Measurements from ENCODE around the gene KIF3C.

Gene KIF3C

DNA sequence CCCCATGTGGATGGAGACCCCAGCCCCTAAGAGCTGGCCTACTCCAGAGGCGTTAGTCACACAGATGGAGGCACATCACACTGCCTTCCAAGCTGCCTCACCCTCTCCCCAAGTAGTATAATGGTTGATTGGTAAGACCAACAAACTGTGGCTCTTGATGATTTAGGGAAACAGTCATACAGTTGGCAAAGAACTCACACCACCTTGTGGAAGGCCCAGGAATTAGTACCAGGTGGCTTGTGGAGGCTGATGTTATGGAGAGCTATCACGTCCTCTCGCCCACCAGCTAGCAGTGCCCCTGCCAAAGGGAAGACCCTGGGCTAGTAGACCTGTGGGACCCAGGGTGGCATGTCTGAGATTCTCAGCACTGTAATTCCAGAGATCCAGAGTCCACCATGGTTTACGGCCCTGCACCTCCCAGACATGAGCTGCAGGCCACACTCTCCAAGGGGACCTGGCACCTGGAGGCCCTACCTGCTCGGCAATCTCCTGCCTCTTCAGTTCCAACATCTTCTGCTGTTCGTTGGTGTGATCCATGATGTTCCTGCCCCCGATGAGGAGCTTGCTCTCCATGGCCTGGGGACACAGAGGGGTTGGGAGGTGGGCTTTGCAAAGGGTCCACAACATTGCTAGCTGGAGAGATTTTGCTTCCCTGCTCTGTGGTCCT lies 26.3 kb downstream of the KIF3C start:
- TF ChIP-seq, protein P1, sequence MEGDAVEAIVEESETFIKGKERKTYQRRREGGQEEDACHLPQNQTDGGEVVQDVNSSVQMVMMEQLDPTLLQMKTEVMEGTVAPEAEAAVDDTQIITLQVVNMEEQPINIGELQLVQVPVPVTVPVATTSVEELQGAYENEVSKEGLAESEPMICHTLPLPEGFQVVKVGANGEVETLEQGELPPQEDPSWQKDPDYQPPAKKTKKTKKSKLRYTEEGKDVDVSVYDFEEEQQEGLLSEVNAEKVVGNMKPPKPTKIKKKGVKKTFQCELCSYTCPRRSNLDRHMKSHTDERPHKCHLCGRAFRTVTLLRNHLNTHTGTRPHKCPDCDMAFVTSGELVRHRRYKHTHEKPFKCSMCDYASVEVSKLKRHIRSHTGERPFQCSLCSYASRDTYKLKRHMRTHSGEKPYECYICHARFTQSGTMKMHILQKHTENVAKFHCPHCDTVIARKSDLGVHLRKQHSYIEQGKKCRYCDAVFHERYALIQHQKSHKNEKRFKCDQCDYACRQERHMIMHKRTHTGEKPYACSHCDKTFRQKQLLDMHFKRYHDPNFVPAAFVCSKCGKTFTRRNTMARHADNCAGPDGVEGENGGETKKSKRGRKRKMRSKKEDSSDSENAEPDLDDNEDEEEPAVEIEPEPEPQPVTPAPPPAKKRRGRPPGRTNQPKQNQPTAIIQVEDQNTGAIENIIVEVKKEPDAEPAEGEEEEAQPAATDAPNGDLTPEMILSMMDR (conservative IDR thresholded peaks at IDR 0.05): 0 out of 2 replicates have a peak, but pooled peaks have one; percentile 18
- H3K27ac ChIP-seq: no peak overlapping the region

DNA sequence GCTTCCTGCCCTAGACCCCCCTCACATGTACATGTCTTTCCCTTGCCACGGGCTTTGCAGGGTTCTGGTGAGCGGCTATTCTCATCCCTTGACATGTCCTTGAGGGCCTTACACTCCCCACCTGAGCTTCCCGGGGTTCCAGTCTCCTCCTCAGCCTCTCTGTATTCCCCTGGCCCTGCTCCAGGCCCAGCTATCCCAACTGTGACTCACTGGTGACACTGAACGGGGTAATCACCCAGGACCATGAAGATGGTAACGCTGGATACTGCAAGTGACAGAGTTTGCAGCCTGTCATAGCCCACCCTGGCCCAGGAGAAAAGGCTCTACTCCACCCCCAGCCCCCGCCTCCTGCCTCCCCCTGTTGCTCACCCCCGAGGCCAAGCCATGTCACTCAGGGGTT lies 27.3 kb downstream of the KIF3C start:
- TF ChIP-seq, protein P1 (conservative IDR thresholded peaks at IDR 0.05): no peak
- H3K27ac ChIP-seq: no peak overlapping the region

DNA sequence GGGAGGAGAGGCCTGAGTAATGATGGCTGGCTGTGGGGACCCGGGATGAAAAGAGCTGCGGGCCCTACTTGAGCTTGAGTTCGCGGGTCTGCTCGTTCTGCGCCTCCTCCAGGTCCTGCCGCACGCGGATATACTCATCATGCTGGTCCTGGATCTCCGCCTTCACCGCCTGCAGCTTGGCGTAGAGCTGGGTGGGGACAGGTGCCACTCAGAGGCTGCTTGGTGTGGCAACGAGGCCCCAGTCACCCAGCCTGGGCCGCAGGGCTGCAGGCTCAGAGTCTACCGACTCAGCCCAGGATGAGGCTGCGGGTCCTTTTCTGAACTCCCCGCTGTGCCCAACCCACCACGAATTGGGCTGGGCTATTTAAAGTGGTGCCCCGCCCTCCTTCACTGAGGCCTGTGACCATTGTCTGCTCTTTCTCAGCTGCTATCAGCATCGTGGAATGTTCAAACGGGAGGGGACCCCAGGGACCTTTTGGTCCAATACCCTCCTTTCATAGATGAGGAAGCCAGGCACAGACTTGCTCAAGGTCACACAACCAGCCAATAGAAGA lies 28.0 kb downstream of the KIF3C start:
- no peak overlapping the region for H3K27ac ChIP-seq
- TF ChIP-seq, protein P1 (conservative IDR thresholded peaks at IDR 0.05): no peak

DNA sequence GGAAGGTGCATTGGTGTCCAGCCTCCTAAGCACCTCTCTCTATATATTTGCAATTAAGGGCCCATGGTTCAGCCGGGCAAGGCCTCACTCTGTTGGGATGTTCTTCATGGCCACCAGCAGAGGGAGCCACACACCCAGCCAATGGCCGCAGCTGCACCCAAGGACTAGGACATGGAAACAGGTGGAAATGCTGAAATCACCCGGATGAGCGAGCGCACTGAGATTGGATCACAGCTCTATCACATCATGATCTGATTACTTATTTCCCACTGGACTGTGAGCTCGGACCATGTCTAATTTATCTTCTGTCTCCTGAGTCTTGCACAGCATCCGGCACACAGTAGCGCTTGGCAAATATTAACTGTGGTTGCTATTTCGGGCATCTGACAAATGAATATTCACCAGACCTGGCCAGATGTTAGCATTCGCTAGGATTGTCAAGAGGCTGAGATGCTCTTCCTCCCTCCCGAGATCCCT lies 31.2 kb downstream of the KIF3C start:
- TF ChIP-seq, protein P1 (conservative IDR thresholded peaks at IDR 0.05): peak; percentile 90
- H3K27ac ChIP-seq: peak overlapping the region; percentile 60

DNA sequence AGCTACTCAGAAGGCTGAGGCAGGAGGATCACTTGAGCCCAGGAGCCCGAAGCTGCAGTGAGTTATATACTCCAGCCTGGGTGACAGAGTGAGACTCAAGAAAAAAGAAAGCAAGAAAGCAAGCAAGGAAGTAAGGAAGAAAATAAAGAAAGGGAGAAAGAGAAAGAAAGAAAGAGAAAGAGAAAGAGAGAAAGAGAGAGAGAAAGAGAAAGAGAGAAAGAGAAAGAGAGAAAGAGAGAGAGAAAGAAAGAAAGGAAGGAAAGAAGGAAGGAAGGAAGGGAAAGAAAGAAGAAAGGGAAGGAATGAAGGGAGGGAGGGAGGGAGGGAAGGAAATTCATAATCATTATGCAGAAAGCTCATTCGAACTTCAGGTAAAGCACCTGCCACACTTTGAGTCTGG lies 33.9 kb downstream of the KIF3C start:
- TF ChIP-seq, protein P1 (conservative IDR thresholded peaks at IDR 0.05): no peak
- no peak overlapping the region for H3K27ac ChIP-seq

DNA sequence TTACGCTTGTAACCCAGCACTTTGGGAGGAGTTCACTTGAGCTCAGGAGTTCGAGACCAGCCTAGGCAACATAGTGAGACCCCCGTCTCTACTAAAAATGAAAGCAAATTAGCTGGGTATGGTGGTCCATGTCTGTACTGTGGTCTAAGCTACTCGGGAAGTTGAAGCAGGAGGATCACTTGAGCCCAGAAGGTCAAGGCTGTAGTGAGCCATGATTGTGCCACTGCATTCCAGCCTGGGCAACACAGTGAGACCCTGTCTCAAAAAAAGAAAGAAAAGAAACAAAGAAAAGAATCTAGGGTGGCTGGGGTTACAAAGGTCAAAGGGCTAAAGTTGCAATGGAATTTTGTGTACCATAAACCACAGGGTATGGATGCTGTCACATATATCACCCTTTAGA lies 41.3 kb downstream of the KIF3C start:
- TF ChIP-seq, protein P1 (conservative IDR thresholded peaks at IDR 0.05): no peak
- no peak overlapping the region for H3K27ac ChIP-seq

DNA sequence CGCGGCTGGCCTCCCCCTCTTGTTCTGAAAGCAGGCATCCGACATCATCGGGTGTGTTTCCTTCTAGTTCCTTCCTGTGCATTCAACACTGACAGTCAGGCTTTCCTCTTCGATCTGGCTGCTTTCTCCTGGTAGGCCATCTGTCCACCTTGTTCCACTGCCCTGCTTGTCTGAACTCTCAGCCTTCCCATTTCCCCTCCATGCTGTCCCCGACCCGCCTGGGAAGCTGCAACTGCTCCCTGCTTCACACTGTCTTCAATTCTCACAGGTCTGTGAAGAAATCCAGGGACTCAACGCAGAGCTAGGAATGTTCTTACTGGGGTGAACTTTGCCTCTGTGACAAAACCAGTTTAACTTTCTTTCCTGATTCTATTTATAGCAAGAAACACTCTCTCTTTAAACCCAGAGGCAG lies 43.0 kb downstream of the KIF3C start:
- TF ChIP-seq, protein P1 (conservative IDR thresholded peaks at IDR 0.05): no peak
- no peak overlapping the region for H3K27ac ChIP-seq

Measured in VCaP (cell line).